ENCODE results near the gene NDUFB10.

The NDUFB10 gene

GRCh38 chr16:1917056-1917664 is 42.2 kb upstream of the NDUFB10 start:
- Histone ChIP-seq H3K27me3 (ENCODE audit: insufficient read depth, low read length) (peaks cover 3% of the 10 kb centered on the region; the same call in 1 of the 2 replicates), H3K9me3 (ENCODE audit: low read length) (no peaks in the 10 kb centered on the region), H4K20me1 (ENCODE audit: insufficient read depth, low read length) (no peaks in the 10 kb centered on the region), H3K9me2 (ENCODE audit: low read depth, low read length) (no peaks in the 10 kb centered on the region), H3K27ac (ENCODE audit: low read depth, low read length, poor library complexity, severe bottlenecking) (no peak overlapping the region), H3K4me3 (ENCODE audit: low read depth, low read length, poor library complexity, severe bottlenecking) (no peak overlapping the region), H2AFZ (ENCODE audit: low read length) (no peak overlapping the region), H3K4me2 (ENCODE audit: low read length) (no peak overlapping the region), H3K4me1 (ENCODE audit: insufficient read depth, low read length, severe bottlenecking) (no peaks in the 10 kb centered on the region), H3K79me2 (ENCODE audit: insufficient read depth, low read length) (no peaks in the 10 kb centered on the region), H3K9ac (ENCODE audit: low read length) (no peak overlapping the region), H3K36me3 (ENCODE audit: insufficient read depth, low read length) (no peaks in the 10 kb centered on the region), H3F3A (ENCODE audit: insufficient read depth, low read length) (no peaks in the 10 kb centered on the region)
- no peak for TF ChIP-seq EZH2 (IDR thresholded peaks at IDR 0.05; ENCODE audit: borderline replicate concordance, low read length)
- TF ChIP-seq, protein P1, sequence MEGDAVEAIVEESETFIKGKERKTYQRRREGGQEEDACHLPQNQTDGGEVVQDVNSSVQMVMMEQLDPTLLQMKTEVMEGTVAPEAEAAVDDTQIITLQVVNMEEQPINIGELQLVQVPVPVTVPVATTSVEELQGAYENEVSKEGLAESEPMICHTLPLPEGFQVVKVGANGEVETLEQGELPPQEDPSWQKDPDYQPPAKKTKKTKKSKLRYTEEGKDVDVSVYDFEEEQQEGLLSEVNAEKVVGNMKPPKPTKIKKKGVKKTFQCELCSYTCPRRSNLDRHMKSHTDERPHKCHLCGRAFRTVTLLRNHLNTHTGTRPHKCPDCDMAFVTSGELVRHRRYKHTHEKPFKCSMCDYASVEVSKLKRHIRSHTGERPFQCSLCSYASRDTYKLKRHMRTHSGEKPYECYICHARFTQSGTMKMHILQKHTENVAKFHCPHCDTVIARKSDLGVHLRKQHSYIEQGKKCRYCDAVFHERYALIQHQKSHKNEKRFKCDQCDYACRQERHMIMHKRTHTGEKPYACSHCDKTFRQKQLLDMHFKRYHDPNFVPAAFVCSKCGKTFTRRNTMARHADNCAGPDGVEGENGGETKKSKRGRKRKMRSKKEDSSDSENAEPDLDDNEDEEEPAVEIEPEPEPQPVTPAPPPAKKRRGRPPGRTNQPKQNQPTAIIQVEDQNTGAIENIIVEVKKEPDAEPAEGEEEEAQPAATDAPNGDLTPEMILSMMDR (IDR thresholded peaks at IDR 0.05; ENCODE audit: low read length), result no peak

DNA sequence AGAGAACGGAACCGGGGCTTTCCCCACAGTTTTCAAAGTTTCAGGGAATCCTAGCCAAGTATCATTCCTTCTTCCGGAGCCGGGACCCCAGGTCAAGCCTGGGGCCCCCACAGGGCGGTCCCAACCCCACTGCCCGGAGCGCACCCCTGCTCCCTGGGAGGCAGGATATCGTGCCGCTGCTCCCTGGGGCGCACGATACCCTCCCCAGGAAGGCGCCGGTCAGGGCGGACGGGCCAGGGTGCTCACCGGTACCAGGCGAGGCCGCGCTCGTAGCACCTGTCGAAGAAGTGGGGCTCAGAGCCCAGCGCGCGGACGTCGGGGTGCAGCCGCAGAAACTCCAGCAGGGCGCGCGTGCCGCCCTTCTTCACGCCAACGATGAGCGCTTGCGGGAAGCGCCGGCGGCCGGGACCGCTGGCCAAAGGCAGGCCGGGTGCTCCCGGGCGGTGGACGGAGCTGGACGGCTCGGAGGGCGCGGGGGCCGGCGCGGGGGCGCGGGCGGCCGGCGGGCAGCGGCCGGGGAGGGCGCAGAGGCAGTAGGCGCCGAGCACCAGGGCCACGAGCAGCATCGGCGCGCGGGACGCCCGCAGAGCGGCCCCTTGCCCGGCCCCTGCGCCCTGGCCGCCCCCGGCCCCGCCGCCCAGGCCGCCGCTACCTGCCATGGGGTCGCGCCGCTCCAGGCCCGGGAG is 41.5 kb upstream of the NDUFB10 start:
- no peak overlapping the region for H3K27ac ChIP-seq (ENCODE audit: low read depth, low read length, poor library complexity, severe bottlenecking)

GRCh38 chr16:1918351-1919326 is 40.7 kb upstream of the NDUFB10 start, which contains the start of gene HS3ST6:
Gene HS3ST6 (minus strand): TSS chr16:1918415. CDS start chr16:1918323, 92 bp downstream.
- Histone ChIP-seq H3K4me3 (ENCODE audit: low read depth, low read length, poor library complexity, severe bottlenecking) (no peak within 1 kb of the TSS), H3K4me2 (ENCODE audit: low read length) (no peak within 1 kb of the TSS), H3K27me3 (ENCODE audit: insufficient read depth, low read length) (peaks cover 3% of the 10 kb centered on the region; the same call in 1 of the 2 replicates)

More for the DNA sequence above, 41.5 kb upstream of the NDUFB10 start:
- no peaks in the 10 kb centered on the region for H3K36me3 ChIP-seq (ENCODE audit: insufficient read depth, low read length)
- H3K4me3 ChIP-seq (ENCODE audit: low read depth, low read length, poor library complexity, severe bottlenecking), result no peak overlapping the region
- no peaks in the 10 kb centered on the region for H4K20me1 ChIP-seq (ENCODE audit: insufficient read depth, low read length)
- no peaks in the 10 kb centered on the region for H3K9me3 ChIP-seq (ENCODE audit: low read length)
- no peak overlapping the region for H2AFZ ChIP-seq (ENCODE audit: low read length)
- H3F3A ChIP-seq (ENCODE audit: insufficient read depth, low read length), result no peaks in the 10 kb centered on the region
- no peak overlapping the region for H3K4me2 ChIP-seq (ENCODE audit: low read length)
- H3K79me2 ChIP-seq (ENCODE audit: insufficient read depth, low read length), result no peaks in the 10 kb centered on the region
- no peaks in the 10 kb centered on the region for H3K9me2 ChIP-seq (ENCODE audit: low read depth, low read length)
- H3K27me3 ChIP-seq (ENCODE audit: insufficient read depth, low read length), result peaks cover 3% of the 10 kb centered on the region; the same call in 1 of the 2 replicates
- H3K4me1 ChIP-seq (ENCODE audit: insufficient read depth, low read length, severe bottlenecking), result no peaks in the 10 kb centered on the region
- TF ChIP-seq, protein P1 (IDR thresholded peaks at IDR 0.05; ENCODE audit: low read length), result no peak
- no peak for TF ChIP-seq EZH2 (IDR thresholded peaks at IDR 0.05; ENCODE audit: borderline replicate concordance, low read length)
- H3K9ac ChIP-seq (ENCODE audit: low read length), result no peak overlapping the region

More at GRCh38 chr16:1918351-1919326, 40.7 kb upstream of the NDUFB10 start, which contains the start of gene HS3ST6:
- no peaks in the 10 kb centered on the region for H3K36me3 ChIP-seq (ENCODE audit: insufficient read depth, low read length)
- H3K4me1 ChIP-seq (ENCODE audit: insufficient read depth, low read length, severe bottlenecking), result no peaks in the 10 kb centered on the region
- no peak within 1 kb of the TSS for H3K27ac ChIP-seq (ENCODE audit: low read depth, low read length, poor library complexity, severe bottlenecking)
- H3K9me3 ChIP-seq (ENCODE audit: low read length), result no peaks in the 10 kb centered on the region
- H3F3A ChIP-seq (ENCODE audit: insufficient read depth, low read length), result no peaks in the 10 kb centered on the region
- no peaks in the 10 kb centered on the region for H3K9me2 ChIP-seq (ENCODE audit: low read depth, low read length)
- H3K9ac ChIP-seq (ENCODE audit: low read length), result no peak within 1 kb of the TSS
- H2AFZ ChIP-seq (ENCODE audit: low read length), result no peak within 1 kb of the TSS
- no peaks in the 10 kb centered on the region for H4K20me1 ChIP-seq (ENCODE audit: insufficient read depth, low read length)
- H3K79me2 ChIP-seq (ENCODE audit: insufficient read depth, low read length), result no peaks in the 10 kb centered on the region
- TF ChIP-seq, protein P1 (IDR thresholded peaks at IDR 0.05; ENCODE audit: low read length), result no peak
- no peak for TF ChIP-seq EZH2 (IDR thresholded peaks at IDR 0.05; ENCODE audit: borderline replicate concordance, low read length)
